Stomach (tissue), 9 donors: ENCODE data around the gene POLA1. TPM values are rescaled to one million over a fixed set of nuclear protein-coding genes. Genes with fewer than 3 reads are reported as not detected.

Experiments
- DNase-seq, 2 donors: peaks; one replicate each; pipeline versions ENCODE4 v3.0.0 to v3.0.0-alpha.2; 2013 to 2019
- H3K27ac ChIP-seq, 5 donors: fragments of 200-600 bp in 4 of 5; sonication (generic) in 4 of 5; one replicate each; pipeline ENCODE4 v1.5.1; 2013 to 2019; ENCODE audit warnings: mild to moderate bottlenecking in 1 of 5, moderate library complexity in 1 of 5
- H3K27me3 ChIP-seq, 3 donors: fragments of 200-600 bp; sonication (generic); one replicate each; pipeline ENCODE4 v1.5.1; 2017 to 2019; ENCODE audit warnings: mixed run types in 1 of 3
- H3K36me3 ChIP-seq, 4 donors: fragments of 200-600 bp; sonication (generic); 1 replicate in 3 of 4; 2 replicates in 1 of 4; pipeline ENCODE4 v1.5.1; 2016 to 2019
- H3K4me1 ChIP-seq, 4 donors: fragments of 200-600 bp; sonication (generic); one replicate each; pipeline ENCODE4 v1.5.1; 2016 to 2019
- H3K4me3 ChIP-seq, 4 donors: fragments of 200-600 bp; sonication (generic) in 3 of 4; one replicate each; pipeline ENCODE4 v1.5.1; 2016 to 2019; ENCODE audit warnings: mild to moderate bottlenecking in 1 of 4
- H3K9me3 ChIP-seq, 4 donors: fragments of 200-600 bp; sonication (generic); one replicate each; pipeline ENCODE4 v1.5.1; 2016 to 2019
- CTCF ChIP-seq, 7 experiments: fragments of 450-650 bp in 4 of 7; fragments of 200-600 bp in 3 of 7; sonication (generic) in 3 of 7; IDR thresholded peaks; one replicate each; pipeline ENCODE4 v1.5.1; 2016 to 2019; ENCODE audit warnings: antibody characterized with exemption in 7 of 7, control low read depth in 2 of 7, mild to moderate bottlenecking in 1 of 7
- EP300 ChIP-seq: sonication (generic); formaldehyde crosslinking; IDR thresholded peaks from one replicate; pipeline ENCODE4 v1.6.1; 2017; ENCODE audit warnings: antibody characterized with exemption
- POLR2A ChIP-seq, 4 donors: fragments of 450-650 bp; IDR thresholded peaks; one replicate each; pipeline ENCODE4 v1.6.1; 2016; ENCODE audit warnings: antibody characterized with exemption in 4 of 4, control low read depth in 2 of 4, mild to moderate bottlenecking in 1 of 4, moderate library complexity in 1 of 4
- POLR2AphosphoS5 ChIP-seq, 3 donors: sonication (generic); formaldehyde crosslinking; IDR thresholded peaks; one replicate each; pipeline ENCODE4 v1.6.1; 2016; ENCODE audit warnings: antibody characterized with exemption in 3 of 3
- WGBS, 5 donors: extraction: QIAGEN DNeasy Blood & Tissue Kit in 3 of 5; methylation state at CpG; one replicate each; pipeline versions ENCODE4 v1.1.5 to v1.1.7; 2013 to 2018; 5-methylcytosine and 5-hydroxymethylcytosine counted together
- intact Hi-C: fragments of 100-400 bp; cut with DNase I; formaldehyde crosslinking; loops from one replicate; pipeline ENCODE4 v1.15.1; 2023; ENCODE audit warnings: low total_unique reads
- polyA plus RNA-seq, 3 donors: library from polyadenylated mRNA; stranded (reverse); fragments of 200-250 nt; gene quantifications; one replicate each; pipeline ENCODE4 v1.2.3, GENCODE V29; 2013
- total RNA-seq, 5 donors: library from RNA; depleted of rRNA; stranded (reverse); fragments of >200 nt; gene quantifications; one replicate each; pipeline versions ENCODE4 v1.1.0 to v1.2.3, GENCODE V29; 2014 to 2016
- donor health status: healthy with polysubstance abuse.
- donor health status: Bipolar disorder and iron deficiency.
- donor health status: healthy.

Gene POLA1
- total and polyA plus RNA-seq, 8 donors, result 2.7 to 32.9 (median 8.9) TPM

GRCh38 chrX:24703185-24703494 is 9.4 kb downstream of the POLA1 start:
- Histone ChIP-seq H3K9me3 (no peaks in the 10 kb centered on the region), H3K36me3 (peaks cover 0 to 59% (median 45%) of the 10 kb centered on the region in 4 donors), H3K4me1 (no peaks in the 10 kb centered on the region), H3K27me3 (no peaks in the 10 kb centered on the region), H3K27ac (no peak overlapping the region), H3K4me3 (no peak overlapping the region)
- WGBS, 5 donors, result 68 to 95% (median 90%) methylated on average over 5 of the region's 5 CpGs
- no peak for TF ChIP-seq POLR2AphosphoS5 (IDR thresholded peaks at IDR 0.05)
- TF ChIP-seq POLR2A (IDR thresholded peaks at IDR 0.05), result no peak
- TF ChIP-seq EP300, result no peak
- no peak for TF ChIP-seq CTCF (IDR thresholded peaks at IDR 0.05)
- intact Hi-C loops, result no loop called here
- DNase-seq, result no peak

GRCh38 chrX:24718771-24719170 is 25.1 kb downstream of the POLA1 start:
- no peak for TF ChIP-seq CTCF (IDR thresholded peaks at IDR 0.05)
- TF ChIP-seq POLR2AphosphoS5 (IDR thresholded peaks at IDR 0.05), result no peak
- TF ChIP-seq EP300, result no peak
- no peak for TF ChIP-seq POLR2A (IDR thresholded peaks at IDR 0.05)
- WGBS, 5 donors, result 82 to 93% (median 92%) methylated on average over 4 of the region's 4 CpGs
- DNase-seq, result no peak
- intact Hi-C loops, result no loop called here
- H3K9me3 ChIP-seq, result no peaks in the 10 kb centered on the region
- no peaks in the 10 kb centered on the region for H3K27me3 ChIP-seq
- no peak overlapping the region for H3K27ac ChIP-seq
- no peak overlapping the region for H3K4me3 ChIP-seq
- no peaks in the 10 kb centered on the region for H3K4me1 ChIP-seq
- H3K36me3 ChIP-seq, result peaks cover 0 to 61% (median 40%) of the 10 kb centered on the region in 4 donors

GRCh38 chrX:24720036-24720435 is 26.3 kb downstream of the POLA1 start:
- peaks cover 0 to 54% (median 40%) of the 10 kb centered on the region in 4 donors for H3K36me3 ChIP-seq
- H3K4me3 ChIP-seq, result no peak overlapping the region
- H3K4me1 ChIP-seq, result no peaks in the 10 kb centered on the region
- TF ChIP-seq POLR2AphosphoS5 (IDR thresholded peaks at IDR 0.05) (no peak), POLR2A (IDR thresholded peaks at IDR 0.05) (no peak), CTCF (IDR thresholded peaks at IDR 0.05) (no peak), EP300 (no peak)
- intact Hi-C loops, result no loop called here
- 31 to 57% (median 50%) methylated on average over 2 to 3 of the region's 3 CpGs for WGBS, 5 donors
- no peaks in the 10 kb centered on the region for H3K9me3 ChIP-seq
- no peak overlapping the region for H3K27ac ChIP-seq
- no peak for DNase-seq
- no peaks in the 10 kb centered on the region for H3K27me3 ChIP-seq

GRCh38 chrX:24728530-24728929 is 34.8 kb downstream of the POLA1 start:
- WGBS, 5 donors, result 49 to 61% (median 56%) methylated on average over 3 of the region's 3 CpGs
- intact Hi-C loops, result no loop called here
- Histone ChIP-seq H3K4me1 (no peaks in the 10 kb centered on the region), H3K9me3 (no peaks in the 10 kb centered on the region), H3K27me3 (no peaks in the 10 kb centered on the region), H3K36me3 (peaks cover 0 to 38% (median 31%) of the 10 kb centered on the region in 4 donors), H3K4me3 (no peak overlapping the region), H3K27ac (no peak overlapping the region)
- no peak for DNase-seq
- TF ChIP-seq POLR2AphosphoS5 (IDR thresholded peaks at IDR 0.05) (no peak), EP300 (no peak), CTCF (IDR thresholded peaks at IDR 0.05) (no peak), POLR2A (IDR thresholded peaks at IDR 0.05) (no peak)
